Measurements from ENCODE around the gene ACD.

DNA sequence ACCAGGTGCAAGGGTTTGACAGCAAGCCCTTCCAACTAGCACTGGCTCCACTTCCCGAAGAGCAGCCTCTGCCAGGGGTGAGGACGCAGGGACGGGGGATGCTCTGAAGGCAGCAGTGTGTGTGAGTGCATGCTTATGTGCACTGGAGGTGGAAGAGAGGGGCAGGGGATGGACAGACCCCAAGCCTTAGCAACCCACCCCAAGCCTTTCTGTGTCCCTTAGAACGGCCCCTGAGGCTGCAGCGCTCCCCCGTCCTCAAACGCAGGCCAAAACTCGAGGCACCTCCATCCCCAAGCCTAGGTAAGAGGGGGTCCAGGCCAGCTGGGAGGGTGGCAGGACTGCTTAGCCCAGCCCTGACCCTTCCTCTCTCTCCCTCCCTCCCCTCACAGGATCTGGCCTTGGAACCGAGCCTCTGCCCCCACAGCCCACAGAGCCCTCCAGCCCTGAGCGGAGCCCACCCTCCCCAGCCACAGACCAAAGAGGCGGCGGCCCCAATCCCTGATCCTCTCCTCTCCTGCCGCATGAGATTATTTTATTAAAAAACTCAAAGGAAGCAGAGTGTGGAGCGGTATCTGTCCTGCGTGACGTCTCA lies 2.9 kb downstream of the ACD start:
- TF ChIP-seq, protein P1, sequence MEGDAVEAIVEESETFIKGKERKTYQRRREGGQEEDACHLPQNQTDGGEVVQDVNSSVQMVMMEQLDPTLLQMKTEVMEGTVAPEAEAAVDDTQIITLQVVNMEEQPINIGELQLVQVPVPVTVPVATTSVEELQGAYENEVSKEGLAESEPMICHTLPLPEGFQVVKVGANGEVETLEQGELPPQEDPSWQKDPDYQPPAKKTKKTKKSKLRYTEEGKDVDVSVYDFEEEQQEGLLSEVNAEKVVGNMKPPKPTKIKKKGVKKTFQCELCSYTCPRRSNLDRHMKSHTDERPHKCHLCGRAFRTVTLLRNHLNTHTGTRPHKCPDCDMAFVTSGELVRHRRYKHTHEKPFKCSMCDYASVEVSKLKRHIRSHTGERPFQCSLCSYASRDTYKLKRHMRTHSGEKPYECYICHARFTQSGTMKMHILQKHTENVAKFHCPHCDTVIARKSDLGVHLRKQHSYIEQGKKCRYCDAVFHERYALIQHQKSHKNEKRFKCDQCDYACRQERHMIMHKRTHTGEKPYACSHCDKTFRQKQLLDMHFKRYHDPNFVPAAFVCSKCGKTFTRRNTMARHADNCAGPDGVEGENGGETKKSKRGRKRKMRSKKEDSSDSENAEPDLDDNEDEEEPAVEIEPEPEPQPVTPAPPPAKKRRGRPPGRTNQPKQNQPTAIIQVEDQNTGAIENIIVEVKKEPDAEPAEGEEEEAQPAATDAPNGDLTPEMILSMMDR (conservative IDR thresholded peaks at IDR 0.05), result no peak
- no peak for TF ChIP-seq EZH2 (IDR thresholded peaks at IDR 0.05; ENCODE audit: low read depth)

Measured in PC-9 (cell line).